ENCODE measurements around the gene KDM2A.

DNA sequence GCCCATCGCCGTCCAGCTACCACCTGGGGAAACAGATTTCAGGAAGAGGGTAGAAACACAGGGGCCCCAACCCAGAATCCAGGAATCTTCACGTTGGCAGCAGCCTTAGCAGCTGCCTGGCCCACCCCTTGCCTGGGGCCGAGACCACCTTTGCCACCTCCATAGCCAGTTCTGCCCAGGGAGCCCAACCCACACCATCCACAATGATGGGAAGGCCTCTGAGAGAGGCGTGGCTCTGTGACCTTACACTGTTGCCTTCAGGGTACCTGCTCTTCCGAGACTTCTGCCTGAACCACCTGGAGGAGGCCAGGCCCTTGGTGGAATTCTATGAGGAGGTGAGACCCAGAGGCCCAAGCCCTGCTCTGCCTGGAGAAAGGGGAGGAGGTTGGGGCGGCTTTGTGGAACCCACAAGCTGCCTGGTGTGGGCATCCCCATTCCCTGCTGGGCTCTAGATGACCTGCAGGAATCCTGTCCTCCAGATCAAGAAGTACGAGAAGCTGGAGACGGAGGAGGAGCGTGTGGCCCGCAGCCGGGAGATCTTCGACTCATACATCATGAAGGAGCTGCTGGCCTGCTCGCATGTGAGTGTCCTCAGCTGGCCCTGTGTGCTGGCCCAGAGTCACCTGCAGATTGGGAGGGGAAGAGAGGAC, 160.0 kb downstream of the KDM2A start:
- TF ChIP-seq POLR2A (IDR thresholded peaks at IDR 0.05) (no peak), POLR2AphosphoS5 (IDR thresholded peaks at IDR 0.05) (no peak)
- TF ChIP-seq, protein P1, sequence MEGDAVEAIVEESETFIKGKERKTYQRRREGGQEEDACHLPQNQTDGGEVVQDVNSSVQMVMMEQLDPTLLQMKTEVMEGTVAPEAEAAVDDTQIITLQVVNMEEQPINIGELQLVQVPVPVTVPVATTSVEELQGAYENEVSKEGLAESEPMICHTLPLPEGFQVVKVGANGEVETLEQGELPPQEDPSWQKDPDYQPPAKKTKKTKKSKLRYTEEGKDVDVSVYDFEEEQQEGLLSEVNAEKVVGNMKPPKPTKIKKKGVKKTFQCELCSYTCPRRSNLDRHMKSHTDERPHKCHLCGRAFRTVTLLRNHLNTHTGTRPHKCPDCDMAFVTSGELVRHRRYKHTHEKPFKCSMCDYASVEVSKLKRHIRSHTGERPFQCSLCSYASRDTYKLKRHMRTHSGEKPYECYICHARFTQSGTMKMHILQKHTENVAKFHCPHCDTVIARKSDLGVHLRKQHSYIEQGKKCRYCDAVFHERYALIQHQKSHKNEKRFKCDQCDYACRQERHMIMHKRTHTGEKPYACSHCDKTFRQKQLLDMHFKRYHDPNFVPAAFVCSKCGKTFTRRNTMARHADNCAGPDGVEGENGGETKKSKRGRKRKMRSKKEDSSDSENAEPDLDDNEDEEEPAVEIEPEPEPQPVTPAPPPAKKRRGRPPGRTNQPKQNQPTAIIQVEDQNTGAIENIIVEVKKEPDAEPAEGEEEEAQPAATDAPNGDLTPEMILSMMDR (IDR thresholded peaks at IDR 0.05): no peak
